Loucy (cell line): ENCODE measurements around the gene OVOL2.
"Not testable (repeated sequence)": the region's sequence is repeated elsewhere in the genome, so short reads cannot be mapped to it uniquely, and the experiment has no call there.

ENCODE experiments used
- CTCF ChIP-seq: fragments of 200-600 bp; sonication (generic); conservative IDR thresholded peaks from 2 replicates; pipeline ENCODE4 v1.5.1; 2014; ENCODE audit warnings: mild to moderate bottlenecking, antibody characterized with exemption, low read length
- EZH2phosphoT487 ChIP-seq: fragments of 200-600 bp; IDR thresholded peaks from 2 replicates; pipeline ENCODE4 v1.6.1; 2018; ENCODE audit warnings: antibody characterized with exemption, mild to moderate bottlenecking, moderate library complexity, borderline replicate concordance

GRCh38 chr20:18027011-18027410 is 30.7 kb downstream of the OVOL2 start:
- not testable (repeated sequence) for TF ChIP-seq CTCF, EZH2phosphoT487
